ENCODE data around the gene FKBP5. TPM values are rescaled to one million over a fixed set of nuclear protein-coding genes. Genes with fewer than 3 reads are reported as not detected.

FKBP5 gene
- total and polyA plus RNA-seq, 2 donors (not counting 3 experiments of a cell fraction or from before 2014, with no cell fraction given) = 16.7 to 56.8 TPM

DNA sequence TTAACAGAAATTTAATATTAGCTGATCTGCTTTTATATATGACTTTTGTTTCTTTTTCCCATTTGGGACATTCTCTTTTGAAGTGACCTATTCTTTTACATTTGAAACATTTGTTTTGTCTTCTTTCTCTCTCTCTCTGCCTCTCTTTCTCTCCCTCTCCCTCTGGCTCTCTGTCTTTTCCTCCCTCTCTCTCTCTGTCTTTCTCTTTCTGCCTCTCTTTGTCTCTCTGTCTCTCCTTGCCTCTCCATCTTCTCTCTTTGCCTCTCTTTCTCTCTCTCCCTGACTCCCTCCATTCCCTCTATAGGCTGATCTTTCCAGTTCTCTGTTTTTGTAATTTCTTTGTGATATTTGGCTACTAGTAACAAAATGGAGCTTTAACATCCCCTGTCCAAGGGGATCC is 124.0 kb downstream of the FKBP5 start:
- dilution Hi-C loops (cut with MboI; ENCODE audit: extremely low pct_ligation_motif_present, low sequenced_read_pairs) = no loop called here
- Histone ChIP-seq H4K20me1 (replicated peaks; ENCODE audit: control insufficient read depth, extremely low read depth, insufficient read depth, low read length) (no peaks in the 10 kb centered on the region), H3K36me3 (ENCODE audit: control insufficient read depth in 2 of 2, extremely low read depth in 1 of 2, insufficient read depth in 2 of 2, low read length in 2 of 2) (no peaks in the 10 kb centered on the region), H3K4me3 (replicated peaks in 1 of 3; ENCODE audit: insufficient read depth in 1 of 3, low read depth in 1 of 3, low read length in 3 of 3) (no peak overlapping the region), H3K9me1 (replicated peaks; ENCODE audit: control insufficient read depth, extremely low read depth, insufficient read depth, low read length) (no peaks in the 10 kb centered on the region), H3K9ac (replicated peaks; ENCODE audit: extremely low read depth, insufficient read depth, low read length) (no peak overlapping the region), H3K27ac (ENCODE audit: insufficient read depth, low read depth, low read length) (no peak overlapping the region), H3K27me3 (ENCODE audit: control insufficient read depth in 2 of 2, insufficient read depth in 2 of 2, low read length in 2 of 2) (peaks cover 20 to 25% of the 10 kb centered on the region in 2 experiments), H3K4me1 (ENCODE audit: control insufficient read depth, extremely low read depth, insufficient read depth, low read length) (no peaks in the 10 kb centered on the region), H3K9me3 (replicated peaks; ENCODE audit: control insufficient read depth, insufficient read depth, low read length) (no peaks in the 10 kb centered on the region), H3K4me2 (ENCODE audit: insufficient read depth, low read length) (no peak overlapping the region), H2AFZ (ENCODE audit: low read depth, low read length) (no peak overlapping the region), H3K79me2 (ENCODE audit: control insufficient read depth, insufficient read depth, low read length) (no peaks in the 10 kb centered on the region)
- intact Hi-C loops (cut with micrococcal nuclease) = loop anchor here (5.0 kb wide), 1 partner anchor 42 kb away; no protein-coding TSS in a partner anchor
- FAIRE-seq = no peak
- DNase-seq (ENCODE audit: low read depth, low spot score) = no peak
- CTCF ChIA-PET = interaction anchor here (1.1 to 3.8 kb wide), 5 partner anchors 12 to 193 kb away, joined by 3 to 14 read pairs (median 6); partner anchors contain the start of gene ARMC12
- BruUV-seq (replicated peaks) = no TSS peak
- POLR2A ChIA-PET = interaction anchor here (0.6 kb wide), 1 partner anchor 204 kb away, joined by 7 read pairs; no protein-coding TSS in a partner anchor
- no peak for TF ChIP-seq POLR2AphosphoS5 (IDR thresholded peaks at IDR 0.05; ENCODE audit: insufficient read depth, low read depth, low read length)
- no peak for TF ChIP-seq FOS (IDR thresholded peaks at IDR 0.05; ENCODE audit: borderline replicate concordance, insufficient read depth, low read length)
- no peak for TF ChIP-seq POLR2A (IDR thresholded peaks at IDR 0.05; ENCODE audit: low read depth, low read length)
- no peak for TF ChIP-seq MYC (IDR thresholded peaks at IDR 0.05; ENCODE audit: low read depth, low read length)
- no peak for TF ChIP-seq GATA2 (IDR thresholded peaks at IDR 0.05; ENCODE audit: insufficient read depth, insufficient read length, low read depth, low read length)
- TF ChIP-seq MAX (IDR thresholded peaks at IDR 0.05; ENCODE audit: insufficient read depth, insufficient read length) = no peak
- no peak for TF ChIP-seq JUN (IDR thresholded peaks at IDR 0.05; ENCODE audit: borderline replicate concordance, insufficient read depth, insufficient read length, low read depth)
- TF ChIP-seq, protein P1, sequence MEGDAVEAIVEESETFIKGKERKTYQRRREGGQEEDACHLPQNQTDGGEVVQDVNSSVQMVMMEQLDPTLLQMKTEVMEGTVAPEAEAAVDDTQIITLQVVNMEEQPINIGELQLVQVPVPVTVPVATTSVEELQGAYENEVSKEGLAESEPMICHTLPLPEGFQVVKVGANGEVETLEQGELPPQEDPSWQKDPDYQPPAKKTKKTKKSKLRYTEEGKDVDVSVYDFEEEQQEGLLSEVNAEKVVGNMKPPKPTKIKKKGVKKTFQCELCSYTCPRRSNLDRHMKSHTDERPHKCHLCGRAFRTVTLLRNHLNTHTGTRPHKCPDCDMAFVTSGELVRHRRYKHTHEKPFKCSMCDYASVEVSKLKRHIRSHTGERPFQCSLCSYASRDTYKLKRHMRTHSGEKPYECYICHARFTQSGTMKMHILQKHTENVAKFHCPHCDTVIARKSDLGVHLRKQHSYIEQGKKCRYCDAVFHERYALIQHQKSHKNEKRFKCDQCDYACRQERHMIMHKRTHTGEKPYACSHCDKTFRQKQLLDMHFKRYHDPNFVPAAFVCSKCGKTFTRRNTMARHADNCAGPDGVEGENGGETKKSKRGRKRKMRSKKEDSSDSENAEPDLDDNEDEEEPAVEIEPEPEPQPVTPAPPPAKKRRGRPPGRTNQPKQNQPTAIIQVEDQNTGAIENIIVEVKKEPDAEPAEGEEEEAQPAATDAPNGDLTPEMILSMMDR (IDR thresholded peaks at IDR 0.05; ENCODE audit: extremely low read depth in 1 of 2, insufficient read depth in 1 of 2, low read depth in 1 of 2, low read length in 2 of 2) = no peak
- no peak for TF ChIP-seq EZH2 (IDR thresholded peaks at IDR 0.05; ENCODE audit: borderline replicate concordance, low read depth, low read length, severe bottlenecking)
